NCI-H446 (cell line): ENCODE measurements around the gene ADCY5.

Experiments used
- DNase-seq, 2 experiments: peaks; one replicate each; lab custom pipeline; 2025; lab: John Stamatoyannopoulos, UW

Gene ADCY5

GRCh38 chr3:123386477-123387040 is 62.3 kb downstream of the ADCY5 start:
- no peak for DNase-seq

GRCh38 chr3:123385981-123386380 is 62.9 kb downstream of the ADCY5 start:
- peak in 1 of 2 experiments; percentile 3 for DNase-seq

GRCh38 chr3:123385499-123385898 is 63.4 kb downstream of the ADCY5 start:
- no peak for DNase-seq

DNA sequence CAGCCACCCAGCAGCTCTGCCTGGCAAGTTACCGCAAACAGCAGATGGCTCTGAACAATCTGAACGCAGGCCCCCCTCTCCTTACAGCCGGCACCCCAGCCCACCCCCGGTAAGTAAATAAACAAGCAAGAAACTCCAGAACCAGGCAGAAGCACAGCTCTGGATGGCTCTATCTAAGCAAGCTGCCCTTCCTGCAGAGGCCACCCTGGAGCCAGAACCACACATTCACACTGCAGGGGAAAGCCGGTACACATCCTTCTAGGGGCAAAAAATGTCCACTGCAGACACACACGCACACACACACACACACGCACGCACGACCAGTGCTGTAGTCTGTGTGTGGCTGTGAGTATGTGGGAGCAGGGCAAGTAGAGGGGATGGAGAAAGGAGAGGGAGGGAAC is 63.9 kb downstream of the ADCY5 start:
- peak in 1 of 2 experiments; percentile 51 for DNase-seq

DNA sequence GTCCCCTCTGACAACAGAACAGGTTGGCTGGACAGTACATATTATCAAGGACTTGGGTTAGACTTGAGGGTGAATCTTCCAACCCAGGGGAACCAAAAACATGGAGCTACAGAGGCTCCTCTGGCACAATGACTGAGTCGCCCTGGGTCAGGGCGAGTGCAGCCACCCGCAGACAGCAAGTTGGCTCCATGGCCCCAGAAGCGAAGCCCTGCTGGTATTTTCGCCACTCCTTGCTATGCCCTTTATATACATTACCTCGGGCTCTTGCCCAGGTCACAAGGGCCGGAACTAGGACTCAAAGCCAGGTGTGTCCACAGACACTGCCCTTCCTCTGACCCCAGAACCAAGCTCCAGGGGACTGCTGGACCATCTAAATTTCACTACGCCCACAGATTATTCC is 64.6 kb downstream of the ADCY5 start:
- no peak for DNase-seq

DNA sequence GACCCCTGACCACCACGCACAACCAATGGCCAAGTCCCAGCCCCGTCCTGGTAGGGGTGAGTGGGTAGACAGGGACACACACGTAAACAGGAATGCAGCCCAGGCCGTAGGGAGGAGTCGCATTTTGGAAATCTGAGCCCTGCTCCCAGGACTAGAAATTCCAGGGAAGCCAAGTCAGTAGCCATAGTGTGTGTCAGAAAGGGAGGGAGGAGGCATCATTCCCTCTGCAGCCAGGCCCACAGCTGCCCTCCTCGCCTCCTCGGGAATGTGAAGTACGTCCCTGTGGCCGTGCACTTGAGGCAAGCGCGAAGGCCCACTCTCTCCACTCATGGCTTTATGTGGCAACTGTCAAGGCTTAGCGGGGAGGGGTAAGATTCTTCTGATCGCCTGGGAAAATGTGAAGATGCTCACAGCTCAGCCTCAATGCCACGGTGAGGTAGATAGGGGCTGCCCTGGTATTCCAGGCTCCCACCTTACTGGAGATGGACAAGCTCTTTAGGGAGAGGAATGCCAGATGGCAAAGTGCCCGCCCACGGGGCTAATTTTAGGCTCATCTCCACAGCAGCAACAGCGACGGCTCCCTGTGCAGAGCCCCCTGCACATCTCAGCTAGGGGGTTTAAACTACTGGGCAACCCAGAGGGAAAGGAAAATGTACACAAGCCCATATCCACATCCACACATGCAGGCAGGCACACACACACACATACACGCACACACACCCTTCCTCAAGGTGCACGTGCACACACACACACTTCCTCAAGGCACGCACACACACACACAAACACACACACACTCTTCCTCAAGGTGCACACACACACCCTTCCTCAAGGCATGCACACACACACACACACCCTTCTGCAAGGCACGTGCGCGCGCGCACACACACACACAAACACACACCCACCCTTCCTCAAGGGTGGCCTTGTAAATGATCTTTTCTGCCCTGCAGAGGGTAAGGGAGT is 65.5 kb downstream of the ADCY5 start:
- peak in 1 of 2 experiments; percentile 14 for DNase-seq

DNA sequence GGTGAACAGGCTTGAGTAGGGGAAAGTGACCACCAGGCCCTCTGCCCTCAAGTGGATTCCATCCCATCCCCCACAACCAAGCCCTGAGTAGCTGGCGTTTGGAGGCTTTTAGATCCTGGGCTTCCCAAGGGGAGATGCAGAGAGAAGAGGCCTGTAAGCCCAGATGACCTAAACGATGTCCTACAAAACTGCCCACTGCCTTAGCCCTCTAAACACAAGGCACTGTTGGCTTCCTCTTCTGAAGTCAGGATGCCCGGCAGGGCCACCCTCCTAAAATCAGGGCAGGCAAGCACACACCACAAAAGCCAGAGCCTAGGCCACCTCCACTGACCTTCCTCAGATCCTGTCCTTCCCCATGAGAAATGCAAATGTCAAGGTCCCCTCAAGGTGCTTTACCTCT is 68.6 kb downstream of the ADCY5 start:
- no peak for DNase-seq

DNA sequence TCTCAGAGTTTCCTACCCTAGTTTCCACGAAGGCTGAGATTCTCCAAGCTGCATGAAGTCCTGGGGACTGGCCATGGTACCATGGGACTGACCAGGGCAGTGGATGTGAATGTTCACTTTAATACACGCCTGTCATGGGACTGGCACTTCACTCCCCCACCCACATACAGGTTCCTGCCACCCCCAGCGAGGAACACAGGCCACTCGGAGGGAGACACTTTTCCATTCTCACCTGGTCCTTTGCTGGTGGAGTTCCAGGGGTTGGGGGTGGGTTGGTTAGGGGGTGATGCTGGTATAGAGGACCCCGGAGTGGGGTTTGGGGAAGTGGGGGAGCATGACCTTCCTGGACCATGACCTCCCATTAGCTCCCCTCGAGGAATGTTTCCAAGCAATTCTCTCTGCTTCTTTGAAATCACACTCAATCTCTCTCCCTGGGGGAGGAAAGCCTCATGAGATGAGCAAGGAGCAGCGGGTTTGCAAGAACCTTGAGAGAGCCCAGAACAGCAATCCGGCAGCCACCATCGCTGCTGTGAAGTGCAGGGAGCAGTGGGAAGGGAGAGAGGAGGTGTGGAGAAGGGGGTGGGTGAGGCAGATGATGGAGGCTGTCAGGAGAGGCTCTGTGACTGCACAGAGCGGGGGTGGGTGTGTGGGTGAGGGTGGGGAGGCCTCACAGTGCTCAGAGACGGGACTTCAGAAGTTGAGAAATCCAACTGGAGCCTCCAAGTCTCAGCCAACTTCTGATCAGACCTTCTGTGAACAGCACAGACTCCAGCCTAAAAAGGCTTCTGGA is 69.7 kb downstream of the ADCY5 start:
- no peak for DNase-seq

DNA sequence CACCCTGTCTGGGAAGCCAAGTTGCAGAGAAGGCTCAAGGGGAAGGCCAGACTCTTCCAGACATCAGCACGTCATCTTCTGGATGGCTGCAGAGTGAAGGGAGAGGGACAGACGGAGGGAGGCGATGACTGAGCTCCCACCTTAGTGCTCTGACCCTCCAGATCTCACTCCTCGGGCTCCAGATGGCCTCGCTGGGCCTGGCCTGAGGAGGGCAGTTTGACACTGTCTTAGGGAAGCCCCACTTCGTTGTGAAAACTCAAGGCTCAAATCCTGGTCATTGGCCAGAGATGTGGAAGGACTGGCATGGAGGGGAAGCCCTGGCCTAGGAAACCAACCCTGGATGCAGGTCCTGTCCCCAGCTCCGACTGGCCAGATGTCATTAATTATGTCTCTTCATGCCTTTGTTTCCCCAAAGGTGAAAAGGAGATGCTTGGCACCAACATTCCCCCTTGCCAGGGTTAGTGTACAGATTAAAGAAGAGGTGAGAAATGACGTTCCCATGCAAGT is 70.4 kb downstream of the ADCY5 start:
- DNase-seq: no peak

- no peak for DNase-seq
Observed at GRCh38 chr3:123377243-123377740, 71.6 kb downstream of the ADCY5 start.

DNA sequence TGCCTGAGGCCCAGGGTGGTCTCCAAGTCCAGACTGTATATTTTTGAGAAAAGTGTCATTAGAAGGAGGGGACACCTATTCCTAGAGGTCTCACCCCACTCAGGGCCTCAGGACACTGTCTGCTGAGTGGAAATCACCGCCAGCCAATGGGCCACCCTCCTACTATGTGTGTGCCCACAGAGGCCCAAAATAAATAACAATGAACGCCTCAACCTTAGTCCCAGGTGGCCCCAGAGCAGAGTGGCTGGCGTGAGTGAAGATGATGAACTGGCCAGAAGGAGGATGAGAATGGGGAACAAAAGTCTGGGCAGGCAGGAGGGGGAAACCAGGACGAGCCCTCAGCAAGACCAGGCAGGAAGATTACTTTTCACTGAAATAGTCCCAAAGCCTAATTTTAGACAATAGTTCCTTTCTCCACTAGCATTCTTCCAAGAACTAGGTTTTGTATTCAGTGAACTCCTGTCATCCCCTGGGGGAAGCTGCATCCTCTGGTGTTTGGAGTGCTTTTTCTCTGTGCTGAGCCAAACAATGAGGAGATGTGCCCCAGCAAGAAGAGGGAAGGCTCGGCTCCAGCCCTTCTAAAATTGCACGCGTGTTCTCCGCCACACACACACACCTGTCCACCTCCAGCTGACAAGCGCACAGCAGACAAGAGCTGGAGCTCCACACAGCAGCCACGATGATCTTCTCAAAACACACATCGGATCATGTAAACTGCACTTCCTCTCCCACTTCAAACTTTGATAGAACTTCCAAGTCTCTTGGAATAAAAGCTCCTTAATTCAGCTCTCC is 72.2 kb downstream of the ADCY5 start:
- no peak for DNase-seq

DNA sequence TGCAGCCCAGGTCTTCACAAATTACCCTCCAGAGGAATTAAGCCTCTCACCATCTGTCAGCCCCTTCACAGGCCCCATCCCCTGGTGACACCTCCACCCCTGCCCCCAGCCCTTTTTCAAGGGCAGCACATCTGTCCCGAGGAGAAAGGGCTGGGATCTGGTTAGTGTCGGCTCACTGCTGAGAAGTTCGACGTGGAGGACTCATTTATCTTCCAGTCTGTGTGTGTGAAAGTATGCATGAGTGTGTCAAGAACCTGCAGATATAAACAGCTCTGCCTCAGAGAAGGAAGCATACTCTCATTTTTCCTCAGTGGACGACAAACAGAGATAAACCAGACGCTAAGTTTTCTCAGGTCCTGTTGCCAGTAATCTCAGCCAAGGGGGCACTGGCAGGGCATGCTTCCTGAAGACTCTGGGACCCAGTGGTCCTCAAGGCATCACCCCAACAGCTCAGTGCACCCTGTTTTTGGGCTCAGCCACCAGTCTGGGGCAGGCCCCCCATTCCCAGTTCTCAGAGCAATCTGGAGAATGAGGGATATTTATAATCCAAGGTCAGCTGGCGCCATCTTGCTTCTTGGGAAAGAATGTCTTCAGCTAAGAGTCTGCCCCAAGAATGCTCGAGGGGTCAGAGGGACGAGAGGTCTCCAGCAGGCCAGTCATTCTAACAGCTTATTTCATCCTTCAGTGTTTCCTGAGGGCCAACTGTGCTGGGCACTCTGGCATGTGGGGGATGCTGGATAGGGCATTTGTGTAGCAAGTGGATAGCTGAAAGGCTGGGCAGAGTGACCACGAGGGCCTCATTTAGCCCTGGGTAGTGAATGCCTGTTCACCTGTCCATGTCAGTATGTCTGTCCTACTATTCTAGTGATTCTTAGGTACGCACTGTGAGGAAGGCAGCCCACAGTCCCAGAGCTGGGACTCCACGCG is 73.6 kb downstream of the ADCY5 start:
- DNase-seq: no peak

GRCh38 chr3:123374016-123374415 is 74.9 kb downstream of the ADCY5 start:
- peak; percentile 89 for DNase-seq

GRCh38 chr3:123373474-123373987 is 75.4 kb downstream of the ADCY5 start:
- peak; percentile 66 to 88 for DNase-seq

DNA sequence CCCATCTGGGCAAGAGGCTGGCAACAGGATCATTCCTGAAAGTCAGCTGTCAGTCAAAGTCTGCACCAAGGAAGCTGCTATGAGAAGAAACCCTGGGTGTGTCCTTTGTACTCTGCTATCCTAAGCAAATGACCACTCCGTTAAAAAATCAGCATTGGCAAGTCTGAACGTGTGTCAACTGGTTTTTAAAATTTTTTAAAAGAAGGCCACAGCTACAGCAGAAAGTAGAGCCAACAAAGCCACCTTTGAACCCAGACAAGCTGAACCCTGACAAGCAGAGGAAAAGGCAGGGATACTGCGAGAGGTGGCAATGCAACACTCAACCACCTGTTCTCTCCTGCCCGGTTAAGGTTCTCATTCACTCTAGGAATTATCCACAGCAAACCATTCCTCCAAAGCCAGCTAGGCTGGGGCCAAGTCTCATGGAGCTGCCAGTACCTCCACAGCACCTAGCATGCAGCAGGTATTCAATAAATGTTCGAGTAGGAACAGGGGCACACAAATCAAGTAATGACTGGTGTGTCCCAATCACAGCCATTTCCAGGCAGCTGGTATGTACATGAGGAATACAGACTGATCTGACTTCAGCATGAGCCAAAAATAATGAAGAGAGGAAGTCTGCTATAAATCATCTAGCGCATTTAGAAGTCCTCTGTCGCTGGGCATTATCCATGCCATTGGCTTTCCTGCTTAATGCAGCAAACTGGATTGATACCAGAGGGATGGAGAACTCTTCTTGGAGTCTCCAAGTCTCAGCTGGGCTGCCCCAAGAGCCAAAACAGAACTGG is 76.0 kb downstream of the ADCY5 start:
- peak; percentile 65 to 76 for DNase-seq

DNA sequence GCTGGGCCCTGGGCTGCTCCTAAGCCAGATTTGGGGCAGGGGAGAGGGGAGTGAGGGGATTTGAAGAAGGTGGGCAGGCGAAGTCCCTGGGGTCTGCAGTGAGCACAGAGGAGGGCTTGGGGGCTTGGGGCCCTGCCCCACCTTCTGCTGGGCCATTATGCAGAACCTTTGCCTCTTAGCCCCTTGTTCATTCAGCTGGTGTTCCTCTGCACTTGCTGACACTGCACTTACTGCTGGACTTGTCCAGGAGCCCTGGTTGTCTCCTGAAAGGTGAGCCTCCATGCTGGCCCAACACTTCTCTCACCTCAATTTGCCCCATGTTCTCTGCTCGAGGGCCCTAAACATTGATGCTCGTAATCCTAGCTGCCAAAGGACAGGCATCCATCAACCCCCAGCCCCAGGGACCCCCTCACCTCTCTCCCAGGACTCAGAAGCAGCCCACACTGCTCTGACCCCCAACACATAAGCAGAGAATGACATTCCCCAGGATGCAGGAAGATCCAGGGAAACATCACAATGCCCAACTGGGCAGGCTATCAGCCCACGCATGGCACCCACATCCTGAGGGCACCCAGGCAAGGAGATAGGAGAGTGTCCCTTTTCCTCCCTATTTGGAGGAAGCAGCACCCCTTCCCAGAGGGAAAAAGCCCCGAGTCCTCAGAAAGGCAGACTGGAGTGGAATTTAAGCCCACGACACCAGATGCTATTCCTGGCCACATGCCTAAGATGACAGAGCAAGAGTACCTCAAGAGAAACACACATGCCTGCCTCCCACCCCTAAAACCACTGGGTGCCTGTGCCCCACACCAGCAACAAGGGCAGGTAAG is 76.8 kb downstream of the ADCY5 start:
- peak in 1 of 2 experiments; percentile 12 for DNase-seq

GRCh38 chr3:123371426-123371825 is 77.5 kb downstream of the ADCY5 start:
- DNase-seq: no peak

DNA sequence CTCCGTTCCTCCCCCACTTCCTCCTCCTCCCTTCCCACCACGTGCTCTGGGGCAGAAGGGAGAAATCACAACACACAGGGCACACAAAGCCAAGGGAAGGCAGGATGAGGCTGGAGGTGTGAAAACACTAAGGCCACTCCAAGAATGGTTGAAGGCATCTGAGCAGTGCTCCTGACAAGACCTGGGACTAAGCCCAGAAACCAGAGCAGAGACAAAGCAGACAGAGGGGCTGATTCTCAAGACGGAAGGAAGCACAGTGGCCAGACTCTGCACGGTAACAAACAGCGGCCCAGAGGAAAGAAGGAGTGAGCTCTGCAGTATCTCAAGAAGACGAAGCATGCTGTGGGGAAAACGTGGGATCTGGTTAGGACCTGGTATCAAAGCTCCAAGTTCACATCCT is 78.1 kb downstream of the ADCY5 start:
- DNase-seq: no peak
